ENCODE measurements around the gene SLC5A10.
"Not testable (repeated sequence)": the region's sequence is repeated elsewhere in the genome, so short reads cannot be mapped to it uniquely, and the experiment has no call there.

Gene SLC5A10

GRCh38 chr17:18948476-18949006, 3.4 kb upstream of the SLC5A10 start:
- DNase-seq: no peak

GRCh38 chr17:18949566-18949965, 2.4 kb upstream of the SLC5A10 start:
- no peak for DNase-seq

GRCh38 chr17:18950346-18950745, 1.6 kb upstream of the SLC5A10 start:
- no peak for DNase-seq

DNA sequence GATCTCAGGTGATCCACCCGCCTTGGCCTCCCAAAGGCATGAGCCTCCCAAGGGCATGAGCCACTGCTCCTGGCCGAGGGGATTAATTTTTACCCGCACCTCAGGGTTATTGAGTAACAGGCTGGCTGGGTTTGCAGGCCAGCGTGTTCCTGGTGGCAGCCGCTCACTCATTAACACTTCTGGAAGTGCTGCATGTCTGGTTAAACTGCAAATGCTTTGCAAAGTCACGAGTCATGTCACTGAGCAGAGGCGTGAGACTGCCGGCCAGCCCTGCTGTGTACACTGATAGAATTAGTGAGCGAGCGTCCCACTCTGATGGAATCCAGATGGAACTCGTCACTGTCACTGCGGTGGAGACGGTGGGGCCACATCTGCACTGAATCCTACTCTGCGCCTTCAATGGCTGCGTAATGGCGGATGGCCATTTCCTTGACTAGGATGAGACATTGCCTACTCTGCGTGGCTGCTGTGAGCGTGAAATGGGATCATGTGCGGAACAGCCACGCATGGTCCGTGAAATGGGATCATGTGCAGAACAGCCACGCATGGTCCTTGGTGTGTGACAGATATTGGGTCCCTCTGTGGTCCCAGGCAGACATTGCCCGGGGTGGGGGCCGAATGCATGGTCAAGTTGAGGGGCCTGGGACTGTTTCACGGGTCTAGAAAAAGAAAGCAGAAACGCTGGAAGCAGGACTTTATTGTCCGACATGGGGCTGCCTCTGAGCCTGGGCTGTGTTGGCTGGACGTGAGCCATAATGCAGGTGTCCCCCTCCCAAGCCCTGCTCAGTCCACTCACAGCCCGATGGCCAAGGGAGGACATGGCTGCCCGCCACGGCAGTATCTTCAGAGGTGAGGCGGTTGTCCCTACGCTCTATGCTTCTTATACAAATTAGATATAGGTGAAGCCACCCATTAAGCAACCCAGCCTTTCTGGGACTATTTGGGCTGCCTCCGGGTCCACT, 740 bp upstream of the SLC5A10 start:
- no peak for DNase-seq

- no peak for DNase-seq
Observed at GRCh38 chr17:18953231-18953728, 1.3 kb downstream of the SLC5A10 start.

- no peak for DNase-seq
Observed at GRCh38 chr17:18954321-18954720, 2.4 kb downstream of the SLC5A10 start.

DNA sequence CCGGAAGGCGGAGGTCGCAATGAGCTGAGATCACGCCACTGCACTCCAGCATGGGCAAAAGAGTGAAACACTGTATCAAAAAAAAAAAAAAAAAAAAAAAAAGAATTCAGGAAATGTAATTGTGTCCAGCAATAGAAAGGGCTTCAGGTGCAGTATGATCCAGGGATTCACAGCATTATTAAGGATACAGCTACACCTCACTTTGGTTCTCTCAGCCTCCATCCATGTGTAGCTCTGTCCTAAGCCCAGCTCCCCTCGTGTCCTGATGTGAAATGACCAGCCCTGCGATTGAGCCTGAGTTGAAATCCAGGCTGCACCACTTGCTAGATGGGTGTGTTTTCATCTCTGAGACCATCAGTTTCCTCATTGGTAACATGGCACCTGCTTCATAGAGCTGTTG, 3.0 kb downstream of the SLC5A10 start:
- no peak for DNase-seq

GRCh38 chr17:18956021-18956420, 4.1 kb downstream of the SLC5A10 start:
- DNase-seq: not testable (repeated sequence)

DNA sequence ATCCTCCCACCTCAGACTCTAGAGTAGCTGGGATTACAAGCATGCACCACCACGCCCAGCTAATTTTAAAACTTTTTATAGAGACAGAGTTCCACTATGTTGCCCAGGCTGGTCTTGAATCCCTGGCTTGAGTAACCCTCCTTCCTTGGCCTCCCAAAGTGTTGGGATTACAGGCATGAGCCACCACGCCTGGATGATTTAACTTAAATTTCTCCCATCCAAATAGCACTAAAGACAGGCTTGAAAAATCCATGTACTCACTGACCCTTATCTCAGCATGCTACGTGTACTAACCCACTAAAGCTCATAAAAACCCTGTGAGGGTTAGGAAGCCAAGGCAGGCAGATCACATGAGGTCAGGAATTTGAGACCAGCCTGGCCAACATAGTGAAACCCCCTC, 4.6 kb downstream of the SLC5A10 start:
- no peak for DNase-seq

DNA sequence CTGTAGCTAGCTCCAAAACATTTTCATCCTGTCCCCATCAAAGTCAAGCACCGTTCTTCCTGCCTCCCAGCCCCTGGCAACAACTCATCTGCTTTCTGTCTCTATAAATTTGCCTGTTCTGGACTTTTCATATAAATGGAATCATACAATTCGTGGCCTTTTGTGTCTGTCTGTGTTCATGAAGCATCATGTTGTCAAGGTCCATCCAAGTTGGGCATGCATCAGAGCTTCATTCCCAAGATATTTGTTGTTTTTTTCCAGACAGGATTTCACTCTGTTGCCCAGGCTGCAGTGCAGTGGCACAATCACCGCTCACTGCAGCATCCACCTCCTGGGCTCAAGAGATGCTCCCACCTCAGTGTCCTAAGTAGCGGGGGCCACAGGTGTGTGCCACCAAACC, 5.9 kb downstream of the SLC5A10 start:
- DNase-seq: no peak

- DNase-seq: no peak
Observed at GRCh38 chr17:18958611-18959010, 6.6 kb downstream of the SLC5A10 start.

- no peak for DNase-seq
Observed at GRCh38 chr17:18959071-18959844, 7.3 kb downstream of the SLC5A10 start.

GRCh38 chr17:18959845-18960240, 7.9 kb downstream of the SLC5A10 start:
- DNase-seq: no peak

GRCh38 chr17:18960241-18960665, 8.3 kb downstream of the SLC5A10 start:
- no peak for DNase-seq

DNA sequence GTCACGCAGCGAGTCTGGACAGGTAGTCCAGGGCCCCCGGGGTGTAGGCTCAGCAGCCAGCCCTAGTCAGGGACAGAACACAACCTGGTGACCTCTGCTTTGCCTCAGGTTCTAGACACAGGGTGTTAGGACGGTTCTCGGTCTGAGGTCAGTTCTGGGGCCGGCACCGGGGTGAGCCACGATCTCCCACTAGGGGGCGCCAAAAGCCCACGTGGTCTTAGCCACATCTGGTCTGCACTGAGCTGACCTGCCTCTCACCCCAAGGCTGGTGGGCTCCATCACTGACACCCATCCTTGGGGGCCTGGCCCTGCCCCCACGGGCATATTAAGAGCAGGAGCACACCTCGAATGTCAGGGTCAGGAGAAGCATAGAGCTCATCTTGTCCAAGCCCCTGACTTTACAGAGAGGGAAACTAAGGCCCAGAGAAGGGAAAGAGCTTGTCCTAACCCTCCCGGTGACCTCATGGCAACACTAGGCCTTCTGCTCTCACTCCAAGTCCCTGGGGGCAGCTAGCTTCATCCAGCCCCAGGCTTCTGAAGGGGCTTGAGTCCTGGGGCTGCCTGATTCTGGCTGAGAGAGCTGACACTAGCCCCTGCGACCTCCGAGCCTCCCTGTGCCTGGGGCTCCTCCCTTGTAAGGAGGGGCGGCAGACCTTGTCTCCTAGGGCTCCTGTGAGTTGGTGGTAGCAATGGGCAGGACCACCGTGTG, 9.0 kb downstream of the SLC5A10 start:
- DNase-seq: no peak

- DNase-seq: no peak
Observed at GRCh38 chr17:18961634-18962493, 9.9 kb downstream of the SLC5A10 start.

- DNase-seq: no peak
Observed at GRCh38 chr17:18962494-18962815, 10.5 kb downstream of the SLC5A10 start.

- DNase-seq: no peak
Observed at GRCh38 chr17:18963126-18964017, 11.4 kb downstream of the SLC5A10 start.

DNA sequence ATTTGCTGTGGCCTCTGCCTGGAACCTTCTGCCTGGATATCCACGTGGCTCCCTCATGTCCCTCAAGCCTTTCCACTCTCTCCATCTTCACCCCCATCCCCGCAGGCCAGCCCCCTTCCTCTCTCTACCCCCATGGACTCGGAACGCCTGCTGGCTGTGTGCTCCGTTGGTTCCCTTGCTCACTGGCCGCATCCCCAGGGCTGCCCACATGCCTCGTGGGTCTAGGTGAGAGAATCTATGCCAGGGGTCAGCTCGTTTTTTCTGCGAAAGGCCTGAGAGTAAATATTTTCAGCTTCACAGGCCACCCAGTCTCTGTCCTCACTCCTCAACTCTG, 12.0 kb downstream of the SLC5A10 start:
- DNase-seq: no peak

DNA sequence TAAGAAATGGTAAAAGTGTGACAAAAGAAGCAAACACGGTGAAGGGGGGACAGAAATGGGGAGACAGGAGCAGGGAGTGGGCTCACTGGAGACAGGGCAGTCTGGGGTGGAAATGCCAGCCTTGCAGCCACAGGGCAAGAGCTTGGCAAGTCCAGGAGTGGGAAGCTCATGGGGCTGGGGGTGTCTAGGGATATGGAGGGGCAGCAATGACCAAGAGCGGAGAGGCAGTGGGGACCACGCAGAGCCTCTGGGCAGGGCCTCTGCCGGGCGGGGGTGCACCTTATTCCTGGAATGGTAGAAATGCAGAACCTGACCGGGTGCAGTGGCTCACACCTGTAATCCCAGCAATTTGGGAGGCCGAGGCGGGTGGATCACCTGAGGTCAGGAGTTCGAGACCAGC, 12.6 kb downstream of the SLC5A10 start:
- no peak for DNase-seq

Data from GF-D8 (cell line).